ENCODE data around the gene NIF3L1. TPM values are rescaled to one million over a fixed set of nuclear protein-coding genes. Genes with fewer than 3 reads are reported as not detected.
A peak's percentile ranks its signal among the peaks of the same experiment; 100 is the strongest.

Gene NIF3L1
- polyA plus RNA-seq, 2 of the 4 experiments (the other 2 are of a cell fraction), result 49.5 to 103 TPM

DNA sequence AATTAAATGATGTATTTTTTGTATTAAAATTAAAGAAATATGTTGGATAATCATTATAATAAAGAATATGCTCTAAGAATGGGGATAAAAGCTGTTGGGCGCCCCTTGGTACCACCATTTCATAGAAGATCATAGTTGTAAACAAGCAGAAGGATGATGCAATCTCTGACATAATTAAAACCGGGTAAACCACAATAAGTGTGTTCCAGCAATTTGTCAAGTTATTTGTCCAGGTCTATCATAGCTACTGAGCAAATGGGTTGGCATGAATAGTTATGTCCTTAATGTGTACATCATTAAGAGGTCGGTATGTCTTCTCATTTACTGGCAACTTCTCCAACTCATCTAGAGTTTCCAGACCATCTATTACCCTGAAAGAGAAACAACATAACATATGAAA, 18.0 kb upstream of the NIF3L1 start:
- ChIA-PET POLR2A (no interaction called here), CTCF (interaction anchor here (0.6 to 0.9 kb wide), 3 partner anchors 9 to 712 kb away, joined by 3 to 4 read pairs (median 4); no protein-coding TSS in a partner anchor)
- Histone ChIP-seq H3K9me3 (no peaks in the 10 kb centered on the region), H3K4me2 (no peak overlapping the region), H3K4me1 (peaks cover 6% of the 10 kb centered on the region; the same call in 2 of the 3 replicates), H3K4me3 (no peak overlapping the region), H3K27ac (no peak overlapping the region)
- TF ChIP-seq RAD21 (conservative IDR thresholded peaks at IDR 0.05 in 1 of 2, IDR thresholded peaks at IDR 0.05 in 1 of 2) (no peak), CEBPB (IDR thresholded peaks at IDR 0.05) (0 out of 4 replicates have a peak, but pooled peaks of 1 of the 2 experiments have one; percentile 8)
- DNase-seq (ENCODE audit: low read depth in 1 of 2, low spot score in 1 of 2), result no peak
- no peak for ATAC-seq
- no peak for FAIRE-seq
- WGBS (ENCODE audit: missing lambda C conversion rate), result 66% methylated on average over 3 of the region's 3 CpGs

GRCh38 chr2:200873560-200873959, 15.6 kb upstream of the NIF3L1 start:
- no peak overlapping the region for H3K27ac ChIP-seq
- CTCF ChIA-PET, result interaction anchor here (0.6 to 1.6 kb wide), 3 partner anchors 10 to 356 kb away, joined by 3 to 5 read pairs (median 4); partner anchors contain the start of gene CLK1
- WGBS (ENCODE audit: missing lambda C conversion rate), result 91% methylated on average over 6 of the region's 6 CpGs
- H3K4me3 ChIP-seq, result no peak overlapping the region
- TF ChIP-seq EP300 (IDR thresholded peaks at IDR 0.05), result no peak
- no peak for TF ChIP-seq HOXB5 (CRISPR knock-in tag; IDR thresholded peaks at IDR 0.05)
- TF ChIP-seq PHF8 (IDR thresholded peaks at IDR 0.05; ENCODE audit: borderline replicate concordance, low read depth), result no peak
- no peak for TF ChIP-seq MAFK (IDR thresholded peaks at IDR 0.05; ENCODE audit: partially characterized antibody)
- TF ChIP-seq CHD4 (IDR thresholded peaks at IDR 0.05; ENCODE audit: borderline replicate concordance), result no peak
- TF ChIP-seq, protein P1, sequence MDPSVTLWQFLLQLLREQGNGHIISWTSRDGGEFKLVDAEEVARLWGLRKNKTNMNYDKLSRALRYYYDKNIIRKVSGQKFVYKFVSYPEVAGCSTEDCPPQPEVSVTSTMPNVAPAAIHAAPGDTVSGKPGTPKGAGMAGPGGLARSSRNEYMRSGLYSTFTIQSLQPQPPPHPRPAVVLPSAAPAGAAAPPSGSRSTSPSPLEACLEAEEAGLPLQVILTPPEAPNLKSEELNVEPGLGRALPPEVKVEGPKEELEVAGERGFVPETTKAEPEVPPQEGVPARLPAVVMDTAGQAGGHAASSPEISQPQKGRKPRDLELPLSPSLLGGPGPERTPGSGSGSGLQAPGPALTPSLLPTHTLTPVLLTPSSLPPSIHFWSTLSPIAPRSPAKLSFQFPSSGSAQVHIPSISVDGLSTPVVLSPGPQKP (IDR thresholded peaks at IDR 0.05; ENCODE audit: low read depth, low read length), result no peak
- H3K4me1 ChIP-seq, result no peaks in the 10 kb centered on the region
- no peaks in the 10 kb centered on the region for H3K9me3 ChIP-seq
- POLR2A ChIA-PET, result no interaction called here
- FAIRE-seq (no peak), ATAC-seq (no peak), DNase-seq (ENCODE audit: low read depth in 1 of 2, low spot score in 1 of 2) (no peak)
- H3K4me2 ChIP-seq, result no peak overlapping the region

DNA sequence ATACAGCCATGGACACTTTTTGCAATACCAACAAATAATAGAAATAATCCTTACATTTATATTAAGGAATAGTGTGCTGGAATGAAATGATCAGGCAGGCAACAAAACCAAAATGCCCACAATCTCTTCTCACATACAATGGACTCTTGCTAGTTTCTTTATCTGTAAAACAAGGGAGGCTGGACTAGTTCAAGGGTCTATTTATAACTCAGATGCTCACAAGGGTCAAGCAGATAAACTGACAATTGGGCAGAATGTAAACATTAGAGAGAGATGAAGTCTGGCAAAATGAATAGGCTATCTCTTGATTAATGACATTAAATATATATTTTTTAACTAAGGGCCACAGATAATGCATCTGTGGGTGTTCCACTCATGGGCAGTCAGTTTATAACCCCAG, 11.7 kb upstream of the NIF3L1 start:
- no peak for ATAC-seq
- DNase-seq (ENCODE audit: low read depth in 1 of 2, low spot score in 1 of 2), result no peak
- Histone ChIP-seq H3K27ac (no peak overlapping the region), H3K4me1 (no peaks in the 10 kb centered on the region), H3K9me3 (no peaks in the 10 kb centered on the region), H3K4me2 (no peak overlapping the region), H3K4me3 (no peak overlapping the region)
- ChIA-PET CTCF (no interaction called here), POLR2A (interaction anchor here (0.7 kb wide), 1 partner anchor 13 kb away, joined by 3 read pairs; the partner anchor contains the start of gene CLK1)
- FAIRE-seq, result no peak
- TF ChIP-seq CBX8 (IDR thresholded peaks at IDR 0.05), result no peak
- TF ChIP-seq RFX5 (IDR thresholded peaks at IDR 0.05), result no peak
- TF ChIP-seq GATA3 (IDR thresholded peaks at IDR 0.05; ENCODE audit: borderline replicate concordance), result no peak
- no peak for TF ChIP-seq NFE2L2 (conservative IDR thresholded peaks at IDR 0.05; ENCODE audit: low read length)
- no peak for TF ChIP-seq HEYL (CRISPR knock-in tag; IDR thresholded peaks at IDR 0.05)
- no peak for TF ChIP-seq USF2 (IDR thresholded peaks at IDR 0.05)
- no peak for TF ChIP-seq CHD4 (IDR thresholded peaks at IDR 0.05; ENCODE audit: borderline replicate concordance)
- no peak for TF ChIP-seq NPAS2 (CRISPR knock-in tag; IDR thresholded peaks at IDR 0.05; ENCODE audit: borderline replicate concordance)
- no peak for TF ChIP-seq JUNB (IDR thresholded peaks at IDR 0.05)
- TF ChIP-seq HOXB5 (CRISPR knock-in tag; IDR thresholded peaks at IDR 0.05), result no peak
- TF ChIP-seq ESRRA (IDR thresholded peaks at IDR 0.05; ENCODE audit: borderline replicate concordance, low read length), result no peak
- no peak for TF ChIP-seq PHF8 (IDR thresholded peaks at IDR 0.05; ENCODE audit: borderline replicate concordance, low read depth)
- TF ChIP-seq CEBPB (IDR thresholded peaks at IDR 0.05), result no peak
- TF ChIP-seq MYC (IDR thresholded peaks at IDR 0.05; ENCODE audit: borderline replicate concordance, low read length), result no peak
- TF ChIP-seq, protein P2, sequence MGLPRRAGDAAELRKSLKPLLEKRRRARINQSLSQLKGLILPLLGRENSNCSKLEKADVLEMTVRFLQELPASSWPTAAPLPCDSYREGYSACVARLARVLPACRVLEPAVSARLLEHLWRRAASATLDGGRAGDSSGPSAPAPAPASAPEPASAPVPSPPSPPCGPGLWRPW (IDR thresholded peaks at IDR 0.05), result no peak
- TF ChIP-seq MAFK (IDR thresholded peaks at IDR 0.05; ENCODE audit: partially characterized antibody), result no peak
- TF ChIP-seq RARB (CRISPR knock-in tag; IDR thresholded peaks at IDR 0.05), result no peak
- no peak for TF ChIP-seq FOSB (CRISPR knock-in tag; IDR thresholded peaks at IDR 0.05)
- TF ChIP-seq CBX2 (IDR thresholded peaks at IDR 0.05; ENCODE audit: borderline replicate concordance, low read depth), result no peak
- TF ChIP-seq, protein P3, sequence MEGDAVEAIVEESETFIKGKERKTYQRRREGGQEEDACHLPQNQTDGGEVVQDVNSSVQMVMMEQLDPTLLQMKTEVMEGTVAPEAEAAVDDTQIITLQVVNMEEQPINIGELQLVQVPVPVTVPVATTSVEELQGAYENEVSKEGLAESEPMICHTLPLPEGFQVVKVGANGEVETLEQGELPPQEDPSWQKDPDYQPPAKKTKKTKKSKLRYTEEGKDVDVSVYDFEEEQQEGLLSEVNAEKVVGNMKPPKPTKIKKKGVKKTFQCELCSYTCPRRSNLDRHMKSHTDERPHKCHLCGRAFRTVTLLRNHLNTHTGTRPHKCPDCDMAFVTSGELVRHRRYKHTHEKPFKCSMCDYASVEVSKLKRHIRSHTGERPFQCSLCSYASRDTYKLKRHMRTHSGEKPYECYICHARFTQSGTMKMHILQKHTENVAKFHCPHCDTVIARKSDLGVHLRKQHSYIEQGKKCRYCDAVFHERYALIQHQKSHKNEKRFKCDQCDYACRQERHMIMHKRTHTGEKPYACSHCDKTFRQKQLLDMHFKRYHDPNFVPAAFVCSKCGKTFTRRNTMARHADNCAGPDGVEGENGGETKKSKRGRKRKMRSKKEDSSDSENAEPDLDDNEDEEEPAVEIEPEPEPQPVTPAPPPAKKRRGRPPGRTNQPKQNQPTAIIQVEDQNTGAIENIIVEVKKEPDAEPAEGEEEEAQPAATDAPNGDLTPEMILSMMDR (IDR thresholded peaks at IDR 0.05), result no peak

All from A549 (cell line).